Hepatic stellate cell (primary cell): ENCODE results near the gene ITGB7.
"Not testable (repeated sequence)": the region's sequence is repeated elsewhere in the genome, so short reads cannot be mapped to it uniquely, and the experiment has no call there.

Experiments used
- DNase-seq: peaks from one replicate; pipeline ENCODE4 v3.0.0; 2011; ENCODE audit warnings: low spot score

The ITGB7 gene

GRCh38 chr12:53180220-53180930 lies 26.7 kb downstream of the ITGB7 start, which contains the start of the genes CSAD and ZNF740:
Gene CSAD, minus strand, starts transcription at chr12:53180925. Its CDS starts 7,455 bp downstream, at chr12:53173470.
Gene ZNF740, plus strand, starts transcription at chr12:53180722. Its CDS starts 1,262 bp downstream, at chr12:53181984.
- DNase-seq: peak; percentile 99

GRCh38 chr12:53179687-53180219 lies 27.3 kb downstream of the ITGB7 start:
- no peak for DNase-seq

- not testable (repeated sequence) for DNase-seq
Measured at GRCh38 chr12:53178803-53179202, 28.2 kb downstream of the ITGB7 start.

- not testable (repeated sequence) for DNase-seq
Measured at GRCh38 chr12:53177447-53177846, 29.6 kb downstream of the ITGB7 start.

GRCh38 chr12:53176750-53177149 lies 30.3 kb downstream of the ITGB7 start:
- DNase-seq: no peak

GRCh38 chr12:53174881-53175491 lies 32.1 kb downstream of the ITGB7 start:
- DNase-seq: no peak

GRCh38 chr12:53173085-53173715 lies 33.9 kb downstream of the ITGB7 start:
- DNase-seq: peak; percentile 64

GRCh38 chr12:53172352-53172751 lies 34.7 kb downstream of the ITGB7 start:
- DNase-seq: no peak

- DNase-seq: no peak
Measured at GRCh38 chr12:53171725-53172329, 35.2 kb downstream of the ITGB7 start.

GRCh38 chr12:53170876-53171724 lies 36.0 kb downstream of the ITGB7 start:
- DNase-seq: no peak

- DNase-seq: no peak
Measured at GRCh38 chr12:53170215-53170614, 36.8 kb downstream of the ITGB7 start.

- DNase-seq: no peak
Measured at GRCh38 chr12:53169644-53170043, 37.4 kb downstream of the ITGB7 start.

GRCh38 chr12:53166837-53167236 lies 40.2 kb downstream of the ITGB7 start:
- no peak for DNase-seq

- DNase-seq: not testable (repeated sequence)
Measured at GRCh38 chr12:53163008-53163407, 44.0 kb downstream of the ITGB7 start.

- DNase-seq: no peak
Measured at GRCh38 chr12:53161119-53161911, 45.7 kb downstream of the ITGB7 start.

GRCh38 chr12:53160673-53161072 lies 46.4 kb downstream of the ITGB7 start:
- DNase-seq: no peak

- no peak for DNase-seq
Measured at GRCh38 chr12:53160000-53160399, 47.1 kb downstream of the ITGB7 start.

- peak; percentile 91 for DNase-seq
Measured at GRCh38 chr12:53159195-53159839, 47.7 kb downstream of the ITGB7 start.

- DNase-seq: no peak
Measured at GRCh38 chr12:53152390-53152789, 54.7 kb downstream of the ITGB7 start.

GRCh38 chr12:53151039-53151438 lies 56.0 kb downstream of the ITGB7 start:
- no peak for DNase-seq
